AG04449 (cell line): ENCODE data around the gene PIGL.

Experiments used
- CTCF ChIA-PET: fragments of 350-600 bp; formaldehyde crosslinking; extraction: SDS; loops from one replicate; lab custom pipeline; 2021; ENCODE audit warnings: antibody characterized with exemption; lab: Yijun Ruan, JAX
- POLR2A ChIA-PET: fragments of 400-600, 350-600 bp; formaldehyde crosslinking; extraction: SDS; loops from one replicate; lab custom pipeline; 2020; ENCODE audit warnings: antibody characterized with exemption, inconsistent platforms; lab: Yijun Ruan, JAX
- DNase-seq: peaks from one replicate; pipeline ENCODE4 v3.0.0-alpha.2; 2010; ENCODE audit warnings: low read depth, low spot score
- H3K4me3 ChIP-seq: 2 replicates; pipeline ENCODE4 v1.5.1; 2011; ENCODE audit warnings: low read depth, mild to moderate bottlenecking, control low read depth, low read length
- TF ChIP-seq, protein P1 (sequence below): IDR thresholded peaks from one replicate; pipeline ENCODE4 v1.5.1; 2011; ENCODE audit warnings: mild to moderate bottlenecking, moderate library complexity, low read length, control low read depth, inconsistent platforms; ENCODE audit not compliant: insufficient read depth; ENCODE audit errors: missing control alignments

PIGL gene

DNA sequence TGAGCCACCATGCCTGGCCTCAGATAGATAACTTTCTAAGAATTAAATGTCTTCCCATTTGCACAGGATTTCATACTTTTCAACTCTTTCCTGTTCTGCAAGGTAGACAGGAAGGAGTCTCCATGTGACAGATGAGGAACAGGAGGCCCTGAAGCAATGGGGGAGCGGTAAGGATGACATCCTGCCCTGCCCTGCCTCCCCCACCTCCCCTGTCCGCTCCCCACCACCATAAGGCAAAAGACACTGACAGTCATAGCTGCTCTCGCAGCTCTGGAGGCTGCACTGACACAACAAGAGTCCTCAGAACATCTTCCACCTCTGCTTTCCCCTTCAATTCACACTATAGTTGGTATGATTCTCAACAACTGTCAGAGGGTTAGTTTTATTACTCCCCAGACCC, 126.6 kb downstream of the PIGL start:
- H3K4me3 ChIP-seq = no peak overlapping the region
- CTCF ChIA-PET = interaction anchor here (2.4 to 3.5 kb wide), 3 partner anchors 9 to 21 kb away, joined by 14 to 31 read pairs (median 25); partner anchors contain the start of gene CENPV
- TF ChIP-seq, protein P1, sequence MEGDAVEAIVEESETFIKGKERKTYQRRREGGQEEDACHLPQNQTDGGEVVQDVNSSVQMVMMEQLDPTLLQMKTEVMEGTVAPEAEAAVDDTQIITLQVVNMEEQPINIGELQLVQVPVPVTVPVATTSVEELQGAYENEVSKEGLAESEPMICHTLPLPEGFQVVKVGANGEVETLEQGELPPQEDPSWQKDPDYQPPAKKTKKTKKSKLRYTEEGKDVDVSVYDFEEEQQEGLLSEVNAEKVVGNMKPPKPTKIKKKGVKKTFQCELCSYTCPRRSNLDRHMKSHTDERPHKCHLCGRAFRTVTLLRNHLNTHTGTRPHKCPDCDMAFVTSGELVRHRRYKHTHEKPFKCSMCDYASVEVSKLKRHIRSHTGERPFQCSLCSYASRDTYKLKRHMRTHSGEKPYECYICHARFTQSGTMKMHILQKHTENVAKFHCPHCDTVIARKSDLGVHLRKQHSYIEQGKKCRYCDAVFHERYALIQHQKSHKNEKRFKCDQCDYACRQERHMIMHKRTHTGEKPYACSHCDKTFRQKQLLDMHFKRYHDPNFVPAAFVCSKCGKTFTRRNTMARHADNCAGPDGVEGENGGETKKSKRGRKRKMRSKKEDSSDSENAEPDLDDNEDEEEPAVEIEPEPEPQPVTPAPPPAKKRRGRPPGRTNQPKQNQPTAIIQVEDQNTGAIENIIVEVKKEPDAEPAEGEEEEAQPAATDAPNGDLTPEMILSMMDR = no peak
- POLR2A ChIA-PET = interaction anchor here (0.6 kb wide), 1 partner anchor 14 kb away, joined by 3 read pairs; no protein-coding TSS in a partner anchor
- no peak for DNase-seq

- TF ChIP-seq, protein P1 = no peak
- ChIA-PET POLR2A (no interaction called here), CTCF (interaction anchor here (1.4 to 3.5 kb wide), 3 partner anchors 8 to 19 kb away, joined by 5 to 31 read pairs (median 14); partner anchors contain the start of gene CENPV)
- no peak for DNase-seq
- no peak overlapping the region for H3K4me3 ChIP-seq
Measured at GRCh38 chr17:16345565-16345964, 128.6 kb downstream of the PIGL start.

DNA sequence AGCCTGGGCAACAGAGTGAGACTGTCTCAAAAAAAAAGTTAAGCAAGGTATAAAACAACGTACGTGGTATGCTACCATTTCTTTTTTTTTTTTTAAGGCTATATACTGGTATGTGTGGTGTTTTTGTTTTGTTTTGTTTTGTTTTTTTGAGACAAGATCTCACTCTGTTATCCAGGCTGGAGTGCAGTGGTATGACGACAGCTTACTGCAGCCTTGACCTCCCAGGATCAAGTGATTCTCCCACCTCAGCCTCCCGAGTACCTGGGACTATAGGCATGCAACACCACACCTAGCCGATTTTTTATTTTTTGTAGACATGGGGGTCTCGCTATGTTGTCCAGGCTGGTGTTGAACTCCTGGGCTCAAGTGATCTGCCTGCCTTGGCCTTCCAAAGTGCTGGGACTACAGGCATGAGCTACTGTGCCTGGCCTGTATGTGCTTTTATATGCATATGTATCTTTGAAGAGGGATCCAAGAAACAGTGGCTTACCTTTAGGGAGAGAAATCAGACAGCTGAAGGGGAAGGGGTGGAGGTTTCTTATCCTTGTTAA, 129.8 kb downstream of the PIGL start:
- TF ChIP-seq, protein P1 = no peak
- ChIA-PET CTCF (interaction anchor here (1.4 kb wide), 1 partner anchor 17 kb away, joined by 5 read pairs; no protein-coding TSS in a partner anchor), POLR2A (interaction anchor here (0.7 kb wide), 1 partner anchor 60 kb away, joined by 4 read pairs; no protein-coding TSS in a partner anchor)
- H3K4me3 ChIP-seq = no peak overlapping the region
- DNase-seq = no peak

GRCh38 chr17:16348586-16348985, 131.6 kb downstream of the PIGL start:
- TF ChIP-seq, protein P1 = no peak
- ChIA-PET CTCF (interaction anchor here (1.2 to 7.7 kb wide), 3 partner anchors 10 to 20 kb away, joined by 3 to 141 read pairs (median 3); no protein-coding TSS in a partner anchor), POLR2A (no interaction called here)
- H3K4me3 ChIP-seq = no peak overlapping the region
- DNase-seq = no peak

DNA sequence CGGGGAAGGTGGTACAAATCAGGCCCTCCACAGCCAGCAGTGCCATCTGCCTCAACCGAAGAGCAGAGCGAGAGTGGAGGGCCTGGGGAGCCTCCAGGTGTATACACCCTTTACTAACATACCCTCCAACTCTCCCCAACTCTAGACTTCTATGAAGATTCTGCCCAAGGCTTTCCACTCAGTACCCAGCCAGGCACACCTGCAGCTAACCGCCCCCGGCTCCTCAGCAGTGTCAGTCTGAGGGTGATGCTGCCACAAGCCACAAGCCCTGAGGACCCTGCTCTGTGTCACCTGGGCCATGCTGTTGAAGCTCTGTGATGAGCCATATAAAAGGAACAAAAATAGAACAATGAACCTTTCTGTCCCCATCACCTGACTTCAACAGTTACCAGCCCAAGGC, 132.4 kb downstream of the PIGL start:
- TF ChIP-seq, protein P1 = no peak
- ChIA-PET CTCF (interaction anchor here (0.7 to 7.7 kb wide), 5 partner anchors 9 to 20 kb away, joined by 3 to 141 read pairs (median 3); no protein-coding TSS in a partner anchor), POLR2A (no interaction called here)
- no peak for DNase-seq
- H3K4me3 ChIP-seq = no peak overlapping the region

GRCh38 chr17:16351831-16352230, 134.8 kb downstream of the PIGL start:
- POLR2A ChIA-PET = interaction anchor here (0.7 to 3.1 kb wide), 5 partner anchors 29 to 1711 kb away, joined by 3 to 13 read pairs (median 3); partner anchors contain the start of gene UBB
- CTCF ChIA-PET = interaction anchor here (0.7 to 7.7 kb wide), 11 partner anchors 7 to 238 kb away, joined by 3 to 141 read pairs (median 4); partner anchors contain the start of gene NCOR1
- peak; percentile 24 for DNase-seq
- peak overlapping the region; percentile 67 for H3K4me3 ChIP-seq
- TF ChIP-seq, protein P1 = no peak
